ENCODE results near the gene LIAS. TPM values are rescaled to one million over a fixed set of nuclear protein-coding genes. Genes with fewer than 3 reads are reported as not detected.

The LIAS gene
- total and polyA plus RNA-seq, 12 donors: 12.7 to 32.4 (median 26.0) TPM

- no peak for TF ChIP-seq CTCF (IDR thresholded peaks at IDR 0.05)
- intact Hi-C loops (cut with DNase I): no loop called here
- H3K9me3 ChIP-seq: no peaks in the 10 kb centered on the region
- no peak overlapping the region for H3K27ac ChIP-seq
- DNase-seq (no peak), ATAC-seq (no peak)
- H3K36me3 ChIP-seq: peaks cover 0 to 98% (median 22%) of the 10 kb centered on the region in 9 donors
- no peaks in the 10 kb centered on the region for H3K4me1 ChIP-seq
- no peaks in the 10 kb centered on the region for H3K27me3 ChIP-seq
- H3K4me3 ChIP-seq: no peak overlapping the region
- 91 to 94% methylated on average over 2 of the region's 2 CpGs for WGBS, 2 donors
Measured at GRCh38 chr4:39516407-39516966, 57.6 kb downstream of the LIAS start.

- WGBS, 2 donors: 87 to 90% methylated on average over 6 of the region's 6 CpGs
- Histone ChIP-seq H3K4me1 (peaks cover 0 to 13% (median 0%) of the 10 kb centered on the region in 9 donors), H3K4me3 (no peak overlapping the region), H3K27me3 (no peaks in the 10 kb centered on the region), H3K27ac (no peak overlapping the region), H3K9me3 (no peaks in the 10 kb centered on the region), H3K36me3 (peaks cover 0 to 78% (median 9%) of the 10 kb centered on the region in 9 donors)
- no peak for DNase-seq
- no peak for TF ChIP-seq CTCF (IDR thresholded peaks at IDR 0.05)
- intact Hi-C loops (cut with DNase I): no loop called here
- no peak for ATAC-seq
Measured at GRCh38 chr4:39518484-39518883, 59.6 kb downstream of the LIAS start.

- H3K36me3 ChIP-seq: peaks cover 0 to 51% (median 8%) of the 10 kb centered on the region in 9 donors
- H3K27ac ChIP-seq: no peak overlapping the region
- no peak for TF ChIP-seq CTCF (IDR thresholded peaks at IDR 0.05)
- no peaks in the 10 kb centered on the region for H3K27me3 ChIP-seq
- H3K4me1 ChIP-seq: peaks cover 0 to 18% (median 6%) of the 10 kb centered on the region in 9 donors
- no peak for ATAC-seq
- H3K4me3 ChIP-seq: no peak overlapping the region
- WGBS, 2 donors: 68 to 70% methylated on average over 5 of the region's 5 CpGs
- intact Hi-C loops (cut with DNase I): loop anchor here in 1 of 10 donors (5.0 kb wide), 1 partner anchor 59 kb away; no protein-coding TSS in a partner anchor
- H3K9me3 ChIP-seq: no peaks in the 10 kb centered on the region
- DNase-seq: no peak
Measured at GRCh38 chr4:39521253-39521919, 62.5 kb downstream of the LIAS start.

- H3K9me3 ChIP-seq: no peaks in the 10 kb centered on the region
- ATAC-seq (no peak), DNase-seq (no peak)
- H3K4me3 ChIP-seq: no peak overlapping the region
- H3K4me1 ChIP-seq: peaks cover 0 to 22% (median 10%) of the 10 kb centered on the region in 9 donors
- no peaks in the 10 kb centered on the region for H3K27me3 ChIP-seq
- peaks cover 0 to 48% (median 8%) of the 10 kb centered on the region in 9 donors for H3K36me3 ChIP-seq
- no peak overlapping the region for H3K27ac ChIP-seq
- intact Hi-C loops (cut with DNase I): loop anchor here in 1 of 10 donors (5.0 kb wide), 1 partner anchor 60 kb away; no protein-coding TSS in a partner anchor
- TF ChIP-seq CTCF (IDR thresholded peaks at IDR 0.05): no peak
- 54 to 87% methylated on average over 2 of the region's 2 CpGs for whole genome bisulfite sequencing, 2 donors
Measured at GRCh38 chr4:39522068-39522467, 63.2 kb downstream of the LIAS start.

All from heart right ventricle (tissue), 16 donors.